Measurements from ENCODE around the gene EPB41L2.

Gene EPB41L2

GRCh38 chr6:131083687-131084086 is 20.6 kb upstream of the EPB41L2 start:
- H3K4me1 ChIP-seq (ENCODE audit: control insufficient read depth, insufficient read depth, low read length, poor library complexity, severe bottlenecking): no peaks in the 10 kb centered on the region
- no peaks in the 10 kb centered on the region for H3K36me3 ChIP-seq (ENCODE audit: control insufficient read depth, insufficient read depth, low read length)
- no peak overlapping the region for H3K27ac ChIP-seq (ENCODE audit: low read depth, low read length, severe bottlenecking)
- no peak overlapping the region for H3K4me3 ChIP-seq (ENCODE audit: extremely low read depth, insufficient read depth, low read length, poor library complexity, severe bottlenecking)
- H3K9me3 ChIP-seq (ENCODE audit: control insufficient read depth, low read length): no peaks in the 10 kb centered on the region
- 95 to 100% methylated on average over 2 to 3 of the region's 3 CpGs for WGBS, 2 experiments (ENCODE audit: insufficient coverage in 2 of 2)

- Histone ChIP-seq H3K27ac (ENCODE audit: low read depth, low read length, severe bottlenecking) (no peak overlapping the region), H3K4me1 (ENCODE audit: control insufficient read depth, insufficient read depth, low read length, poor library complexity, severe bottlenecking) (no peaks in the 10 kb centered on the region), H3K9me3 (ENCODE audit: control insufficient read depth, low read length) (no peaks in the 10 kb centered on the region), H3K4me3 (ENCODE audit: extremely low read depth, insufficient read depth, low read length, poor library complexity, severe bottlenecking) (no peak overlapping the region), H3K36me3 (ENCODE audit: control insufficient read depth, insufficient read depth, low read length) (no peaks in the 10 kb centered on the region)
- no CpG with 5 or more reads among the region's 1 CpG for WGBS, 2 experiments (ENCODE audit: insufficient coverage in 2 of 2)
Measured at GRCh38 chr6:131082335-131082734, 19.3 kb upstream of the EPB41L2 start.

- Histone ChIP-seq H3K4me3 (ENCODE audit: extremely low read depth, insufficient read depth, low read length, poor library complexity, severe bottlenecking) (no peak overlapping the region), H3K9me3 (ENCODE audit: control insufficient read depth, low read length) (no peaks in the 10 kb centered on the region), H3K36me3 (ENCODE audit: control insufficient read depth, insufficient read depth, low read length) (no peaks in the 10 kb centered on the region), H3K4me1 (ENCODE audit: control insufficient read depth, insufficient read depth, low read length, poor library complexity, severe bottlenecking) (no peaks in the 10 kb centered on the region), H3K27ac (ENCODE audit: low read depth, low read length, severe bottlenecking) (no peak overlapping the region)
- 92 to 100% methylated on average over 1 to 3 of the region's 6 CpGs for whole genome bisulfite sequencing, 2 experiments (ENCODE audit: insufficient coverage in 2 of 2)
Measured at GRCh38 chr6:131080084-131080483, 17.0 kb upstream of the EPB41L2 start.

GRCh38 chr6:131073577-131073976 is 10.5 kb upstream of the EPB41L2 start:
- Histone ChIP-seq H3K36me3 (ENCODE audit: control insufficient read depth, insufficient read depth, low read length) (no peaks in the 10 kb centered on the region), H3K27ac (ENCODE audit: low read depth, low read length, severe bottlenecking) (no peak overlapping the region), H3K4me3 (ENCODE audit: extremely low read depth, insufficient read depth, low read length, poor library complexity, severe bottlenecking) (no peak overlapping the region), H3K4me1 (ENCODE audit: control insufficient read depth, insufficient read depth, low read length, poor library complexity, severe bottlenecking) (no peaks in the 10 kb centered on the region), H3K9me3 (ENCODE audit: control insufficient read depth, low read length) (no peaks in the 10 kb centered on the region)
- no CpG with 5 or more reads among the region's 2 CpGs for WGBS, 2 experiments (ENCODE audit: insufficient coverage in 2 of 2)

DNA sequence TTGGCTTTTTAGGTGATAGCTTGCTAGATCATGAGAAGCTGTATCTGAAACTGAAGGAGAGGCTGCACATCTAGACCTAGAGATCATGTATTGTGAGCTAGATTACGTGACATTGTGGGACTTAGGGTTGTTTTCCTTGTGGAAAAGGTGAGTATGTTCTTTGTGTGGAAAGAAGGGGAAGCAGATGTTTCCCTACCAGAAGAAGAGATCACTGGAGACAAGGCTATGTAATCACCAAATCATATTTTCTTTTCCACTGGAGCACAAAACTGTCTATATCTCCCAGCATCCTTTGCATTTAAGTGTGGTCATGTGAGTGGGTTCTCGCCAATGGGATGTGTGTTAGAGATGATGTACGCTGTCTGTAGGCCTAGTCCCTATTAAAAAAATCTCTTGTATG is 7.0 kb upstream of the EPB41L2 start:
- 86 to 88% methylated on average over 1 of the region's 3 CpGs for WGBS, 2 experiments (ENCODE audit: insufficient coverage in 2 of 2)
- Histone ChIP-seq H3K27ac (ENCODE audit: low read depth, low read length, severe bottlenecking) (no peak overlapping the region), H3K4me1 (ENCODE audit: control insufficient read depth, insufficient read depth, low read length, poor library complexity, severe bottlenecking) (no peaks in the 10 kb centered on the region), H3K9me3 (ENCODE audit: control insufficient read depth, low read length) (no peaks in the 10 kb centered on the region), H3K36me3 (ENCODE audit: control insufficient read depth, insufficient read depth, low read length) (no peaks in the 10 kb centered on the region), H3K4me3 (ENCODE audit: extremely low read depth, insufficient read depth, low read length, poor library complexity, severe bottlenecking) (no peak overlapping the region)

DNA sequence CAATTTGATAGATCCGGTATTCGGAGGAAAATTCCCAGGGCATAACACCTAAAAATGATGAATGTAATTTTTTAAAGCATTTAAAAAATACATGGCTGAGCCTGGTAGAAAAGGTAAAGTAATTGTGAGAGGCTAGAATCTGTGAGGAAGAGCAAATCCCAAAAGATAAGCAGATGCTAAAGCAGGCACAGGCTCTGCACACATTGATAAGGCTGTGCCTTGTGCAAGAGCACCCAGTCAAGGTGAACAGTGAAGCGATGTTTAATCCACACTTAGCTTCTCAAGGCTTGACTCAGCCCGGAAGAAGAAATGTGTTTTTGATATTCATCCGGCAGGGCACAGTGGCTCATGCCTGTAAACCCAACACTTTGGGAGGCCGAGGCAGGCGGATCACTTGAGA is 5.1 kb upstream of the EPB41L2 start:
- Histone ChIP-seq H3K27ac (ENCODE audit: low read depth, low read length, severe bottlenecking) (no peak overlapping the region), H3K36me3 (ENCODE audit: control insufficient read depth, insufficient read depth, low read length) (no peaks in the 10 kb centered on the region), H3K4me1 (ENCODE audit: control insufficient read depth, insufficient read depth, low read length, poor library complexity, severe bottlenecking) (no peaks in the 10 kb centered on the region), H3K9me3 (ENCODE audit: control insufficient read depth, low read length) (no peaks in the 10 kb centered on the region), H3K4me3 (ENCODE audit: extremely low read depth, insufficient read depth, low read length, poor library complexity, severe bottlenecking) (no peak overlapping the region)
- 94 to 98% methylated on average over 4 to 5 of the region's 7 CpGs for WGBS, 2 experiments (ENCODE audit: insufficient coverage in 2 of 2)

GRCh38 chr6:131067521-131067920 is 4.5 kb upstream of the EPB41L2 start:
- WGBS, 2 experiments (ENCODE audit: insufficient coverage in 2 of 2): 84 to 96% methylated on average over 3 to 5 of the region's 6 CpGs
- Histone ChIP-seq H3K27ac (ENCODE audit: low read depth, low read length, severe bottlenecking) (no peak overlapping the region), H3K9me3 (ENCODE audit: control insufficient read depth, low read length) (no peaks in the 10 kb centered on the region)

GRCh38 chr6:131065824-131066171 is 2.8 kb upstream of the EPB41L2 start:
- no peak overlapping the region for H3K27ac ChIP-seq (ENCODE audit: low read depth, low read length, severe bottlenecking)
- no peaks in the 10 kb centered on the region for H3K4me1 ChIP-seq (ENCODE audit: control insufficient read depth, insufficient read depth, low read length, poor library complexity, severe bottlenecking)
- no peak overlapping the region for H3K4me3 ChIP-seq (ENCODE audit: extremely low read depth, insufficient read depth, low read length, poor library complexity, severe bottlenecking)
- H3K36me3 ChIP-seq (ENCODE audit: control insufficient read depth, insufficient read depth, low read length): no peaks in the 10 kb centered on the region
- H3K9me3 ChIP-seq (ENCODE audit: control insufficient read depth, low read length): no peaks in the 10 kb centered on the region

More at GRCh38 chr6:131067521-131067920, 4.5 kb upstream of the EPB41L2 start:
- no peak overlapping the region for H3K4me3 ChIP-seq (ENCODE audit: extremely low read depth, insufficient read depth, low read length, poor library complexity, severe bottlenecking)
- no peaks in the 10 kb centered on the region for H3K4me1 ChIP-seq (ENCODE audit: control insufficient read depth, insufficient read depth, low read length, poor library complexity, severe bottlenecking)
- H3K36me3 ChIP-seq (ENCODE audit: control insufficient read depth, insufficient read depth, low read length): no peaks in the 10 kb centered on the region

DNA sequence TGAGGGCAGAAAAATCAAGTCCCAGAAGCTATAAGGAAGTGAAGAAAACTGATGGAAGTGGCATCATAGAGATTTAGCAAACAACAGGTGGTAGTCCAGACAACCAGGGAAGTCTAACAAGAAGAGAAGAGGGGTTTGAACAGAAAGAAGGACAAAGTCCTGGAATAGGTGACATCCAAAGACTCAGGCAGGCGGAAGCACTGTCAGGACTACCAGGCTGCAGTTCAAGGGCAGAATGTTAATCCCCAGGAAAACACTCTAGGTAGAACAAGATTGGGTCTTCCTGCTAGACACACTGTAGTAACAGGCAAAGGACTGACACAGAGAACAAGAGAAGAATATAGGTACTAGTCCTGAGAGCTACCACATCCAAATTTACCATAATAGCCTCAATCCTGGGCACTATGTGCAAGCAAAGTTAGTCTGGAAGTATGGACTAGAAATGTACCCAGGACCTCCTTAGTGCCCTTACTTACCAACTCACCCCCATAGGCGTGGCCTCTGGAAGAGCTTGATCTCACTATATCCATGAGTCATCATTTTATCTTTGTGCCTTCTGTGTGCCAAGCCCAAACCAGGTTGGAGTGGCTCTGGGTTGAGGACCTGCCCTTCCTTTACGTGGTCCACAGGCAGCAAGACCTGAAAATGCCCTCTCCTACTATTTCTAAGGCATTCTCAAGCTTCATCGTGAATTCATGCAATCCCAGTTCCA is 2.2 kb upstream of the EPB41L2 start:
- Histone ChIP-seq H3K4me1 (ENCODE audit: control insufficient read depth, insufficient read depth, low read length, poor library complexity, severe bottlenecking) (no peaks in the 10 kb centered on the region), H3K4me3 (ENCODE audit: extremely low read depth, insufficient read depth, low read length, poor library complexity, severe bottlenecking) (no peak overlapping the region), H3K36me3 (ENCODE audit: control insufficient read depth, insufficient read depth, low read length) (no peaks in the 10 kb centered on the region), H3K27ac (ENCODE audit: low read depth, low read length, severe bottlenecking) (no peak overlapping the region), H3K9me3 (ENCODE audit: control insufficient read depth, low read length) (no peaks in the 10 kb centered on the region)
- 95 to 97% methylated on average over 3 to 4 of the region's 4 CpGs for WGBS, 2 experiments (ENCODE audit: insufficient coverage in 2 of 2)

- 54 to 55% methylated on average over 7 of the region's 8 CpGs for WGBS, 2 experiments (ENCODE audit: insufficient coverage in 2 of 2)
- H3K4me1 ChIP-seq (ENCODE audit: control insufficient read depth, insufficient read depth, low read length, poor library complexity, severe bottlenecking): peaks cover 7% of the 10 kb centered on the region
- no peaks in the 10 kb centered on the region for H3K9me3 ChIP-seq (ENCODE audit: control insufficient read depth, low read length)
- H3K27ac ChIP-seq (ENCODE audit: low read depth, low read length, severe bottlenecking): peak overlapping the region; percentile 82
- H3K36me3 ChIP-seq (ENCODE audit: control insufficient read depth, insufficient read depth, low read length): no peaks in the 10 kb centered on the region
- peak overlapping the region; percentile 91 for H3K4me3 ChIP-seq (ENCODE audit: extremely low read depth, insufficient read depth, low read length, poor library complexity, severe bottlenecking)
Measured at GRCh38 chr6:131063764-131064272, 773 bp upstream of the EPB41L2 start.

DNA sequence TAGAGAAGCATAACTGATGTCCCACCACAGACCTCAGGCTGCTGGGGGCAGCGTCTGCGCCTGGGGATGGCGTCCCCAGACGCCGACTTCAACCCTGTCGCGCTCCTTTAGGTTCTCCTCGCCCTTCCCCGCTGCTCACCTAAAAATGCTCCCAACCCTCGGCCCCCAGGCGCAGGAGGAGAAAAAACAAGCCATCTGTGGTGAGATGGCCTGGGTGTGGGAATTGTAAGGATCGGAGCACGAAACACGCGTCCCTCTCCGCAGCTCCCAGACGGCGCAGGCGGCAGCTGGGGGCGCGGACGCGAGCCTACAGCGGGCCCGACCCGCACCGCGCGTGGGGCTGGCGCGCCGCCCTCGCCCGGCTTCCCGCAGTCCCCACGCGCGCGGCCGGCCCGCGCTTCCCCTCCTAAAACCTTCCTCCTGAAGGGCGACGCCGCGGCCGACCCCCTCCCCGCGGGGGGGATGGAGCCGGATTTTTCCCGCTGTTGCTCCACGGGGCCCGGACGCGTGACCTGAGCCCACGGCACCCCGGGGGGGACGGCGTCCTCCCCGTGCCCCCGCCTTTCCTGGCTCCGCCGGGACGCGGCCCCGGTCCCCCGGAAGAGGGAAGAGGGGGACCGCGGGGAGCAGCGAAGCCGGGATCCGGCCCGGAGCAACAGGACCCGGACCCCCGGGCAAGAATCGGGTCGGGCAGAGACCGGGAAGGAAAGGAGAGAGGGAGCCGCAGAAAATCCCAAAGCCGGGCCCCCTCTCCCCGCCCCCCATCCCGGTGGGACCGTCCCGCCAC is 611 bp downstream of the EPB41L2 start:
- peak overlapping the region; percentile 91 for H3K4me3 ChIP-seq (ENCODE audit: extremely low read depth, insufficient read depth, low read length, poor library complexity, severe bottlenecking)
- no peaks in the 10 kb centered on the region for H3K36me3 ChIP-seq (ENCODE audit: control insufficient read depth, insufficient read depth, low read length)
- no peaks in the 10 kb centered on the region for H3K9me3 ChIP-seq (ENCODE audit: control insufficient read depth, low read length)
- H3K27ac ChIP-seq (ENCODE audit: low read depth, low read length, severe bottlenecking): peak overlapping the region; percentile 82
- H3K4me1 ChIP-seq (ENCODE audit: control insufficient read depth, insufficient read depth, low read length, poor library complexity, severe bottlenecking): peaks cover 7% of the 10 kb centered on the region
- WGBS, 2 experiments (ENCODE audit: insufficient coverage in 2 of 2): 0 to 1% methylated on average over 45 to 56 of the region's 84 CpGs
